ENCODE measurements around the gene C1orf74. TPM values are rescaled to one million over a fixed set of nuclear protein-coding genes. Genes with fewer than 3 reads are reported as not detected.

Gene C1orf74
- total RNA-seq, 2 donors from 2014 or later, result 3.1 to 5.4 TPM

DNA sequence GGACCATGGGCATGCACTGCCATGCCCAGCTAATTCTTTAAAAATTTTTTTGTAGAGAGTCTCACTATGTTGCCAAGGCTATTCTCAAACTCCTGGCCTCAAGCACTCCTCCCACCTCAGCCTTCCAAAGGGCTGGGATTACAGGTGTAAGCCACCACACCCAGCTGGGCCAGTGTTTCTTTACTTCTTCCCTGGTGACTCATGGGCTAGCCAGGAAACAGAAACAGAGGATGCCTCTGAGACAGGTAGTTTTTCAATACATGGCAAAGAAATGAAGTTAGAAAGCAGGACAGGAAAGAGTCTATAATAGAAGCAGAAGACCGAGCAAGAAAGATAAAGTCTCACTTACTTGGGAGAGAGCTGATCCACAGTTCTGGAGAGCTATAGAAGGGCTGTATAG, 7.6 kb upstream of the C1orf74 start:
- H3K4me1 ChIP-seq (ENCODE audit: control insufficient read depth, insufficient read depth, low read length), result peaks cover 3% of the 10 kb centered on the region
- Mint-ChIP-seq H3K36me3 (ENCODE audit: low read depth) (peaks cover 73% of the 10 kb centered on the region), H3K4me3 (no peak overlapping the region), H3K27ac (no peak overlapping the region), H3K9me3 (no peaks in the 10 kb centered on the region), H3K27me3 (ENCODE audit: insufficient read depth) (no peaks in the 10 kb centered on the region), H3K4me1 (peaks cover 5% of the 10 kb centered on the region)
- TF ChIP-seq, protein P1, sequence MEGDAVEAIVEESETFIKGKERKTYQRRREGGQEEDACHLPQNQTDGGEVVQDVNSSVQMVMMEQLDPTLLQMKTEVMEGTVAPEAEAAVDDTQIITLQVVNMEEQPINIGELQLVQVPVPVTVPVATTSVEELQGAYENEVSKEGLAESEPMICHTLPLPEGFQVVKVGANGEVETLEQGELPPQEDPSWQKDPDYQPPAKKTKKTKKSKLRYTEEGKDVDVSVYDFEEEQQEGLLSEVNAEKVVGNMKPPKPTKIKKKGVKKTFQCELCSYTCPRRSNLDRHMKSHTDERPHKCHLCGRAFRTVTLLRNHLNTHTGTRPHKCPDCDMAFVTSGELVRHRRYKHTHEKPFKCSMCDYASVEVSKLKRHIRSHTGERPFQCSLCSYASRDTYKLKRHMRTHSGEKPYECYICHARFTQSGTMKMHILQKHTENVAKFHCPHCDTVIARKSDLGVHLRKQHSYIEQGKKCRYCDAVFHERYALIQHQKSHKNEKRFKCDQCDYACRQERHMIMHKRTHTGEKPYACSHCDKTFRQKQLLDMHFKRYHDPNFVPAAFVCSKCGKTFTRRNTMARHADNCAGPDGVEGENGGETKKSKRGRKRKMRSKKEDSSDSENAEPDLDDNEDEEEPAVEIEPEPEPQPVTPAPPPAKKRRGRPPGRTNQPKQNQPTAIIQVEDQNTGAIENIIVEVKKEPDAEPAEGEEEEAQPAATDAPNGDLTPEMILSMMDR (conservative IDR thresholded peaks at IDR 0.05), result no peak
- 41 to 67% methylated on average over 1 of the region's 1 CpG for WGBS, 2 experiments (ENCODE audit: insufficient coverage in 1 of 2, insufficient read length in 1 of 2)
- no peak for DNase-seq
- H3K9ac ChIP-seq (ENCODE audit: extremely low read depth, low read length, poor library complexity, severe bottlenecking), result no peak overlapping the region
- H3K9me3 ChIP-seq (ENCODE audit: control insufficient read depth, low read length), result no peaks in the 10 kb centered on the region
- H3K36me3 ChIP-seq (ENCODE audit: control insufficient read depth, insufficient read depth, low read length), result no peaks in the 10 kb centered on the region
- H3K4me3 ChIP-seq (ENCODE audit: low read length), result no peak overlapping the region
- peaks cover 75% of the 10 kb centered on the region for H3K27me3 ChIP-seq (ENCODE audit: control insufficient read depth, insufficient read depth, low read length, poor library complexity, severe bottlenecking)
- H3K27ac ChIP-seq (ENCODE audit: low read depth, low read length), result no peak overlapping the region

DNA sequence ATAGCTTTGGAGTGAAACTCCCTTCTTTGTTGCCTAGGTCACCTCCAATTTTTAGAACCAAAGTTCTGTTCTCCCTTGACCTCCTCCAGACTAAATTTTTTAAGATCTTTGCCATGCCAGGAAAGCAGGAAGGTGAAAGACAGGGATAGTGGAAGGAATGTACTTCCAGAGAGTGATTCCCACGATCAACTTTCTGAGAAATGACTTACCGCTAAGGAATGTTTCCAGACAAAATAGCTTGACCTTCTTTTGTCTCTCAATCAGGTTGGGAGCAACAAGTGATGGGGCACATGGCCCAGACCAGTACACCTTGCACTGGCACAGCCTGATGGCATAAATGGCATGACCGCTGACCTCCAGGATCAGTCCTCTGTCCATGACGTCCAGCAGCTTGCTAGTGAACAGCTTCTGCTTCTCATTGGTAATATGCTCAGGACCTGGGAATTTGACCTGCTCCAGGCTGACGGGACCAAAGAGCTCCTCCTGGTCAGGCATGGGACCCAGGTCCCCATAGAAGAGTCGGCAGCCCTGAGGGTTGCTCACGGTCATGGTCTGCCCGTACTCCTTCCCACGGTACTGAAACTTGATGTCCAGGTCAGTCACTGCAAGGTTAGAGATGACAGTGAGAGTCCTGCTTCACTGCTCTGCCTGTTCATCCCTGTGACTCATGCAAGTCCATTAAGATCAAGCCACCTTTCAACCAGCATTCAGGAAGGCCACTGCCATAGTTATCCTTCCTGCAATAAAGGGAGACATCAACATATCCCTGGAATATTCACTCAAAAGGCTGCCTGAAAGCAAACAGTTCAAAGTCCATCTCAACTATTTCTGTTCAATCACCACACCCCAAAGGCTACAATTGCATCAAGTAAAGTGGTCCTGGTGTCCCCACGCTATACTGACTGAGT, 6.2 kb upstream of the C1orf74 start:
- H3K4me1 Mint-ChIP-seq, result no peaks in the 10 kb centered on the region
- H3K4me3 Mint-ChIP-seq, result no peak overlapping the region
- no peak for DNase-seq
- TF ChIP-seq, protein P1 (conservative IDR thresholded peaks at IDR 0.05), result no peak
- Histone ChIP-seq H3K27me3 (ENCODE audit: control insufficient read depth, insufficient read depth, low read length, poor library complexity, severe bottlenecking) (peaks cover 89% of the 10 kb centered on the region), H3K27ac (ENCODE audit: low read depth, low read length) (no peak overlapping the region), H3K4me3 (ENCODE audit: low read length) (no peak overlapping the region), H3K36me3 (ENCODE audit: control insufficient read depth, insufficient read depth, low read length) (no peaks in the 10 kb centered on the region), H3K9ac (ENCODE audit: extremely low read depth, low read length, poor library complexity, severe bottlenecking) (no peak overlapping the region), H3K9me3 (ENCODE audit: control insufficient read depth, low read length) (peaks cover under 1% of the 10 kb centered on the region), H3K4me1 (ENCODE audit: control insufficient read depth, insufficient read depth, low read length) (no peaks in the 10 kb centered on the region)
- peaks cover 78% of the 10 kb centered on the region for H3K36me3 Mint-ChIP-seq (ENCODE audit: low read depth)
- H3K9me3 Mint-ChIP-seq, result no peaks in the 10 kb centered on the region
- no peak overlapping the region for H3K27ac Mint-ChIP-seq
- peaks cover 9% of the 10 kb centered on the region for H3K27me3 Mint-ChIP-seq (ENCODE audit: insufficient read depth)
- WGBS, 2 experiments (ENCODE audit: insufficient coverage in 1 of 2, insufficient read length in 1 of 2), result 77 to 89% methylated on average over 7 to 10 of the region's 10 CpGs

DNA sequence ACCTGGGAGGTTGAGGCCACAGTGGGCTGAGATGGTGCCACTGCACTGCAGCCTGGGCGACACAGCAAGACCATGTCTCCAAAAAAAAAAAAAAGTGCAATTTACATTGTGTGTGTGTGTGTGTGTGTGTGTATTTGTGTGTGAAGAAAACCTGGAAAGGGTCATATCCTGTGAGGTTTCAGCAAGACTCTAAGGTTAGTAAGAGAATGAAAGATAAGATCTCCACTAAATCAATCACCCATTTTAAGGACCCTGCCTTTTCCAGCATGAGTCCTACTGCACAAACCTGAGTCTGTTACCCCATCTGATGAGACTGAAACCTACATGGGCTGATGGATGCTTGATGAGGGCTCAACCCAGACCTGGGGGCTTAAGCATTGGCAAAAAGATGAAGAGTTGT, 4.9 kb upstream of the C1orf74 start:
- no peak overlapping the region for H3K4me3 Mint-ChIP-seq
- Histone ChIP-seq H3K27me3 (ENCODE audit: control insufficient read depth, insufficient read depth, low read length, poor library complexity, severe bottlenecking) (peaks cover 90% of the 10 kb centered on the region), H3K9ac (ENCODE audit: extremely low read depth, low read length, poor library complexity, severe bottlenecking) (no peak overlapping the region), H3K36me3 (ENCODE audit: control insufficient read depth, insufficient read depth, low read length) (no peaks in the 10 kb centered on the region), H3K4me3 (ENCODE audit: low read length) (no peak overlapping the region), H3K4me1 (ENCODE audit: control insufficient read depth, insufficient read depth, low read length) (no peaks in the 10 kb centered on the region), H3K9me3 (ENCODE audit: control insufficient read depth, low read length) (peaks cover 10% of the 10 kb centered on the region), H3K27ac (ENCODE audit: low read depth, low read length) (no peak overlapping the region)
- H3K36me3 Mint-ChIP-seq (ENCODE audit: low read depth), result peaks cover 74% of the 10 kb centered on the region
- no peak overlapping the region for H3K27ac Mint-ChIP-seq
- H3K4me1 Mint-ChIP-seq, result no peaks in the 10 kb centered on the region
- H3K9me3 Mint-ChIP-seq, result peaks cover 4% of the 10 kb centered on the region
- DNase-seq, result no peak
- TF ChIP-seq, protein P1 (conservative IDR thresholded peaks at IDR 0.05), result no peak
- H3K27me3 Mint-ChIP-seq (ENCODE audit: insufficient read depth), result peaks cover 9% of the 10 kb centered on the region
- WGBS, 2 experiments (ENCODE audit: insufficient coverage in 1 of 2, insufficient read length in 1 of 2), result 80% methylated on average over 1 of the region's 1 CpG; no CpG with 5 or more reads in 1 of the 2 experiments
